T47D (cell line): ENCODE measurements around the gene GAL3ST1.
"Not testable (repeated sequence)": the region's sequence is repeated elsewhere in the genome, so short reads cannot be mapped to it uniquely, and the experiment has no call there.

ENCODE experiments used
- DNase-seq, 2 experiments: peaks; one replicate each; pipeline versions ENCODE4 v3.0.0 to v3.0.0-alpha.2; 2011 to 2012; ENCODE audit warnings: low read depth in 1 of 2, low spot score in 1 of 2
- JUND ChIP-seq: IDR thresholded peaks from 2 replicates; pipeline ENCODE4 v1.6.1; 2012; ENCODE audit warnings: low read depth
- in situ Hi-C: cut with HindIII; loops from 2 replicates; pipeline ENCODE4 v1.10.0; 2016; ENCODE audit warnings: low sequenced_read_pairs, low pct_unique_long_range_greater_than_20kb

GAL3ST1 gene

GRCh38 chr22:30606455-30607299 lies 32.2 kb upstream of the GAL3ST1 start, which contains the start of gene TCN2:
Gene TCN2 (plus strand): TSS chr22:30607174. CDS start chr22:30607332, 158 bp downstream.
- no peak for TF ChIP-seq JUND
- in situ Hi-C loops = no loop called here
- peak in 1 of 2 experiments; percentile 15 for DNase-seq

- in situ Hi-C loops = no loop called here
- peak in 1 of 2 experiments; percentile 61 for DNase-seq
- TF ChIP-seq JUND = no peak
Measured at GRCh38 chr22:30605449-30606110, 31.1 kb upstream of the GAL3ST1 start.

- DNase-seq = no peak
- in situ Hi-C loops = no loop called here
- no peak for TF ChIP-seq JUND
Measured at GRCh38 chr22:30604723-30605122, 30.3 kb upstream of the GAL3ST1 start.

- DNase-seq = no peak
- TF ChIP-seq JUND = no peak
- in situ Hi-C loops = no loop called here
Measured at GRCh38 chr22:30603801-30604200, 29.3 kb upstream of the GAL3ST1 start.

- peak in 1 of 2 experiments; percentile 69 for DNase-seq
Measured at GRCh38 chr22:30602049-30602448, 27.6 kb upstream of the GAL3ST1 start.

GRCh38 chr22:30601464-30601863 lies 27.0 kb upstream of the GAL3ST1 start:
- no peak for TF ChIP-seq JUND
- DNase-seq = no peak
- in situ Hi-C loops = no loop called here

More at GRCh38 chr22:30602049-30602448, 27.6 kb upstream of the GAL3ST1 start:
- in situ Hi-C loops = no loop called here
- no peak for TF ChIP-seq JUND

GRCh38 chr22:30600921-30601320 lies 26.5 kb upstream of the GAL3ST1 start:
- TF ChIP-seq JUND = no peak
- in situ Hi-C loops = no loop called here
- no peak for DNase-seq

GRCh38 chr22:30598986-30599385 lies 24.5 kb upstream of the GAL3ST1 start:
- no peak for TF ChIP-seq JUND
- in situ Hi-C loops = no loop called here
- DNase-seq = no peak

- in situ Hi-C loops = no loop called here
- no peak for DNase-seq
Measured at GRCh38 chr22:30596886-30597285, 22.4 kb upstream of the GAL3ST1 start.

GRCh38 chr22:30596199-30596598 lies 21.7 kb upstream of the GAL3ST1 start:
- DNase-seq = no peak
- no peak for TF ChIP-seq JUND
- in situ Hi-C loops = no loop called here

More at GRCh38 chr22:30596886-30597285, 22.4 kb upstream of the GAL3ST1 start:
- TF ChIP-seq JUND = no peak

GRCh38 chr22:30592360-30592713 lies 17.9 kb upstream of the GAL3ST1 start:
- DNase-seq, in situ Hi-C loops: not testable (repeated sequence)

- in situ Hi-C loops = no loop called here
- no peak for TF ChIP-seq JUND
- DNase-seq = peak; percentile 84 to 97
Measured at GRCh38 chr22:30591588-30592359, 17.3 kb upstream of the GAL3ST1 start, which contains the start of gene PES1. Gene PES1 (minus strand): TSS chr22:30591910. CDS start chr22:30591833, 77 bp downstream.

GRCh38 chr22:30591191-30591587 lies 16.7 kb upstream of the GAL3ST1 start:
- DNase-seq = no peak
- no peak for TF ChIP-seq JUND
- in situ Hi-C loops = no loop called here
